Kidney (tissue), 14 donors: ENCODE data around the gene TRAPPC2. TPM values are rescaled to one million over a fixed set of nuclear protein-coding genes. Genes with fewer than 3 reads are reported as not detected.

Experiments
- DNase-seq, 5 donors: peaks; one replicate each; pipeline ENCODE4 v3.0.0-alpha.2; 2013 to 2020
- FAIRE-seq: peaks from 2 replicates; lab custom pipeline; 2012; peaks lifted over from hg19 to GRCh38; lab: Jason Lieb, UNC
- H3K27ac ChIP-seq, 2 donors: one replicate each; pipeline ENCODE4 v1.7.0; 2013; ENCODE audit warnings: low read depth in 2 of 2, low read length in 2 of 2, inconsistent platforms in 1 of 2
- H3K27me3 ChIP-seq: one replicate; pipeline ENCODE4 v1.7.1; 2013; ENCODE audit warnings: low read length, inconsistent platforms; ENCODE audit not compliant: control insufficient read depth, insufficient read depth
- H3K36me3 ChIP-seq, 3 donors: one replicate each; pipeline versions ENCODE4 v1.7.0 to v1.7.1; 2013; ENCODE audit warnings: low read length in 3 of 3, control low read depth in 1 of 3, inconsistent platforms in 1 of 3; ENCODE audit not compliant: insufficient read depth in 3 of 3, control insufficient read depth in 2 of 3
- H3K4me1 ChIP-seq, 3 donors: one replicate each; pipeline versions ENCODE4 v1.7.0 to v1.7.1; 2013; ENCODE audit warnings: low read length in 3 of 3, inconsistent platforms in 1 of 3, low read depth in 1 of 3; ENCODE audit not compliant: control insufficient read depth in 2 of 3, insufficient read depth in 2 of 3
- H3K4me3 ChIP-seq, 3 donors: one replicate each; pipeline versions ENCODE4 v1.7.0 to v1.8.1; 2013; ENCODE audit warnings: low read length in 3 of 3, control low read depth in 1 of 3, inconsistent platforms in 1 of 3
- H3K9ac ChIP-seq, 3 donors: one replicate each; pipeline versions ENCODE4 v1.7.0 to v1.7.1; 2013; ENCODE audit warnings: low read length in 3 of 3, control low read depth in 1 of 3, inconsistent platforms in 1 of 3
- H3K9me3 ChIP-seq, 3 donors: one replicate each; pipeline versions ENCODE4 v1.7.0 to v1.7.1; 2013; ENCODE audit warnings: low read length in 3 of 3, control low read depth in 1 of 3, inconsistent platforms in 1 of 3; ENCODE audit not compliant: control insufficient read depth in 2 of 3, insufficient read depth in 1 of 3
- intact Hi-C: fragments of 100-400 bp; cut with DNase I; formaldehyde crosslinking; loops from one replicate; pipeline ENCODE4 v1.11.1; 2022
- polyA plus RNA-seq: library from polyadenylated mRNA; stranded (reverse); fragments of 350-450 nt; fragmentation: Illumina TruSeq; extraction: RNeasy Lipid Tissue Mini Kit (QIAGEN cat#74804); gene quantifications from one replicate; pipeline ENCODE4 v1.2.3, GENCODE V29; 2014; ENCODE audit warnings: low read depth, low replicate concordance; ENCODE audit not compliant: insufficient read depth
- total RNA-seq: library from RNA; stranded (reverse); fragmentation: NEBNext Ultra II Directional; extraction: Animal tissue kit (Norgen Biotek cat#: 25700); gene quantifications from one replicate; pipeline ENCODE4 v1.2.1, GENCODE V29; 2021
- TF ChIP-seq, protein P1 (sequence below): IDR thresholded peaks from 3 replicates; pipeline ENCODE4 v1.5.1; 2012; ENCODE audit warnings: mild to moderate bottlenecking, moderate library complexity, borderline replicate concordance; ENCODE audit not compliant: insufficient read depth; ENCODE audit errors: extremely low read depth
- donor health status: control.
- donor health status: control.
- donor health status: control.
- donor health status: control.
- donor health status: control.
- donor health status: DM: yes; HTN: yes; CAD: no.
- donor health status: Normal renal cell carcinoma (clear cell type).

Gene TRAPPC2
- total and polyA plus RNA-seq, 2 donors from 2014 or later = 9.0 to 21.0 TPM

DNA sequence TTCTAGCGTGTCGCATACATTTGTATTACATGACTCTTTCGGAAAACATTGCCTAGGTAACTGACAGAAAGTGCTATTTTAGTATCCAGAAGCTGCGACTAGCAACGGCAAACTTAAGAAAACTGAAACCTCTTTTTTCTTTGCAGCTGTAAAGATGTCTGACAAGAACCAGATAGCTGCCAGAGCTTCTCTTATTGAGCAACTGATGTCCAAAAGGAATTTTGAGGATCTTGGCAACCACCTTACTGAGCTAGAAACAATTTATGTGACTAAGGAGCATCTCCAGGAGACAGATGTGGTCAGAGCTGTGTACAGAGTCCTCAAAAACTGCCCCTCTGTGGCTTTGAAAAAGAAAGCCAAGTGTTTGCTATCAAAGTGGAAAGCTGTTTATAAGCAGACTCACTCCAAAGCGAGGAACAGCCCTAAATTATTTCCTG, 72.0 kb downstream of the TRAPPC2 start:
- intact Hi-C loops = no loop called here
- Histone ChIP-seq H3K36me3 (peaks cover 0 to 4% (median 2%) of the 10 kb centered on the region in 3 donors), H3K27ac (no peak overlapping the region), H3K27me3 (peaks cover 8% of the 10 kb centered on the region), H3K4me3 (no peak overlapping the region), H3K9me3 (no peaks in the 10 kb centered on the region), H3K9ac (no peak overlapping the region), H3K4me1 (no peaks in the 10 kb centered on the region)
- TF ChIP-seq, protein P1, sequence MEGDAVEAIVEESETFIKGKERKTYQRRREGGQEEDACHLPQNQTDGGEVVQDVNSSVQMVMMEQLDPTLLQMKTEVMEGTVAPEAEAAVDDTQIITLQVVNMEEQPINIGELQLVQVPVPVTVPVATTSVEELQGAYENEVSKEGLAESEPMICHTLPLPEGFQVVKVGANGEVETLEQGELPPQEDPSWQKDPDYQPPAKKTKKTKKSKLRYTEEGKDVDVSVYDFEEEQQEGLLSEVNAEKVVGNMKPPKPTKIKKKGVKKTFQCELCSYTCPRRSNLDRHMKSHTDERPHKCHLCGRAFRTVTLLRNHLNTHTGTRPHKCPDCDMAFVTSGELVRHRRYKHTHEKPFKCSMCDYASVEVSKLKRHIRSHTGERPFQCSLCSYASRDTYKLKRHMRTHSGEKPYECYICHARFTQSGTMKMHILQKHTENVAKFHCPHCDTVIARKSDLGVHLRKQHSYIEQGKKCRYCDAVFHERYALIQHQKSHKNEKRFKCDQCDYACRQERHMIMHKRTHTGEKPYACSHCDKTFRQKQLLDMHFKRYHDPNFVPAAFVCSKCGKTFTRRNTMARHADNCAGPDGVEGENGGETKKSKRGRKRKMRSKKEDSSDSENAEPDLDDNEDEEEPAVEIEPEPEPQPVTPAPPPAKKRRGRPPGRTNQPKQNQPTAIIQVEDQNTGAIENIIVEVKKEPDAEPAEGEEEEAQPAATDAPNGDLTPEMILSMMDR = no peak
- DNase-seq (peak in 1 of 5 donors; percentile 62), FAIRE-seq (no peak)

Other genes with a start within 250 kb of the TRAPPC2 start
- not detected for gene EGFL6, start 165.0 kb downstream of the TRAPPC2 start, total RNA-seq
- 0.43 TPM for gene EGFL6, start 165.0 kb downstream of the TRAPPC2 start, polyA plus RNA-seq
- 5.3 TPM for gene TCEANC, start 81.5 kb downstream of the TRAPPC2 start, total RNA-seq
- 2.6 TPM for gene TCEANC, start 81.5 kb downstream of the TRAPPC2 start, polyA plus RNA-seq
- 33.7 TPM for gene RAB9A, start 45.5 kb downstream of the TRAPPC2 start, total RNA-seq
- 31.1 TPM for gene RAB9A, start 45.5 kb downstream of the TRAPPC2 start, polyA plus RNA-seq
- gene OFD1, start 128 bp upstream of the TRAPPC2 start, total RNA-seq = 42.0 TPM
- 20.6 TPM for gene OFD1, start 128 bp upstream of the TRAPPC2 start, polyA plus RNA-seq
- gene GPM6B, start 82.5 kb upstream of the TRAPPC2 start, total RNA-seq = 16.0 TPM
- gene GPM6B, start 82.5 kb upstream of the TRAPPC2 start, polyA plus RNA-seq = 6.3 TPM